ENCODE data around the gene ERRFI1. TPM values are rescaled to one million over a fixed set of nuclear protein-coding genes. Genes with fewer than 3 reads are reported as not detected.

The ERRFI1 gene
- total RNA-seq, 1 experiment from 2014 or later = 44.4 TPM

GRCh38 chr1:8006037-8006963, 19.8 kb downstream of the ERRFI1 start:
- ChIA-PET POLR2A (ENCODE audit: low non-redundant PET) (no interaction called here), CTCF (interaction anchor here (0.6 to 0.7 kb wide), 2 partner anchors 115 to 308 kb away, joined by 4 to 11 read pairs; no protein-coding TSS in a partner anchor)
- no peak for DNase-seq (ENCODE audit: low spot score)
- Histone ChIP-seq H3K36me3 (ENCODE audit: insufficient read depth, low read length, poor library complexity, severe bottlenecking) (peaks cover 6% of the 10 kb centered on the region), H3K4me1 (ENCODE audit: insufficient read depth, low read length, poor library complexity, severe bottlenecking) (peaks cover 19% of the 10 kb centered on the region), H3K9me3 (ENCODE audit: low read depth, low read length, poor library complexity, severe bottlenecking) (no peaks in the 10 kb centered on the region), H3K27me3 (replicated peaks; ENCODE audit: insufficient read depth, low read depth, low read length, poor library complexity) (no peaks in the 10 kb centered on the region), H3K4me3 (ENCODE audit: low read depth, low read length, poor library complexity, severe bottlenecking) (no peak overlapping the region), H3K27ac (ENCODE audit: low read depth, low read length, poor library complexity, severe bottlenecking) (no peak overlapping the region)
- intact Hi-C loops (cut with micrococcal nuclease; ENCODE audit: unreplicated experiment) = no loop called here
- no peak for TF ChIP-seq EZH2 (IDR thresholded peaks at IDR 0.05; ENCODE audit: borderline replicate concordance, low read depth, low read length, poor library complexity, severe bottlenecking)
- TF ChIP-seq CTCF (conservative IDR thresholded peaks at IDR 0.05; ENCODE audit: low read depth, low read length) = no peak
- no TSS peak for BruUV-seq (replicated peaks)

GRCh38 chr1:8004803-8005573, 21.1 kb downstream of the ERRFI1 start:
- intact Hi-C loops (cut with micrococcal nuclease; ENCODE audit: unreplicated experiment) = no loop called here
- TF ChIP-seq EZH2 (IDR thresholded peaks at IDR 0.05; ENCODE audit: borderline replicate concordance, low read depth, low read length, poor library complexity, severe bottlenecking) = no peak
- TF ChIP-seq CTCF (conservative IDR thresholded peaks at IDR 0.05; ENCODE audit: low read depth, low read length) = no peak
- Histone ChIP-seq H3K27ac (ENCODE audit: low read depth, low read length, poor library complexity, severe bottlenecking) (peak overlapping the region; percentile 2), H3K4me1 (ENCODE audit: insufficient read depth, low read length, poor library complexity, severe bottlenecking) (peaks cover 19% of the 10 kb centered on the region), H3K9me3 (ENCODE audit: low read depth, low read length, poor library complexity, severe bottlenecking) (no peaks in the 10 kb centered on the region), H3K27me3 (replicated peaks; ENCODE audit: insufficient read depth, low read depth, low read length, poor library complexity) (no peaks in the 10 kb centered on the region), H3K36me3 (ENCODE audit: insufficient read depth, low read length, poor library complexity, severe bottlenecking) (no peaks in the 10 kb centered on the region), H3K4me3 (ENCODE audit: low read depth, low read length, poor library complexity, severe bottlenecking) (no peak overlapping the region)
- ChIA-PET CTCF (no interaction called here), POLR2A (ENCODE audit: low non-redundant PET) (interaction anchor here (0.5 kb wide), 1 partner anchor 506 kb away, joined by 3 read pairs; no protein-coding TSS in a partner anchor)
- peak; percentile 70 for DNase-seq (ENCODE audit: low spot score)
- BruUV-seq (replicated peaks) = no TSS peak

GRCh38 chr1:8004113-8004802, 21.9 kb downstream of the ERRFI1 start:
- intact Hi-C loops (cut with micrococcal nuclease; ENCODE audit: unreplicated experiment) = no loop called here
- Histone ChIP-seq H3K4me3 (ENCODE audit: low read depth, low read length, poor library complexity, severe bottlenecking) (no peak overlapping the region), H3K27ac (ENCODE audit: low read depth, low read length, poor library complexity, severe bottlenecking) (no peak overlapping the region), H3K27me3 (replicated peaks; ENCODE audit: insufficient read depth, low read depth, low read length, poor library complexity) (no peaks in the 10 kb centered on the region), H3K4me1 (ENCODE audit: insufficient read depth, low read length, poor library complexity, severe bottlenecking) (peaks cover 19% of the 10 kb centered on the region), H3K9me3 (ENCODE audit: low read depth, low read length, poor library complexity, severe bottlenecking) (no peaks in the 10 kb centered on the region), H3K36me3 (ENCODE audit: insufficient read depth, low read length, poor library complexity, severe bottlenecking) (no peaks in the 10 kb centered on the region)
- no peak for DNase-seq (ENCODE audit: low spot score)
- no TSS peak for BruUV-seq (replicated peaks)
- ChIA-PET POLR2A (ENCODE audit: low non-redundant PET) (interaction anchor here (0.5 kb wide), 1 partner anchor 507 kb away, joined by 3 read pairs; no protein-coding TSS in a partner anchor), CTCF (no interaction called here)
- TF ChIP-seq EZH2 (IDR thresholded peaks at IDR 0.05; ENCODE audit: borderline replicate concordance, low read depth, low read length, poor library complexity, severe bottlenecking) (no peak), CTCF (conservative IDR thresholded peaks at IDR 0.05; ENCODE audit: low read depth, low read length) (no peak)

All from A673 (cell line).